Umbilical cord (tissue), 2 donors: ENCODE data around the gene BMPR1B. TPM values are rescaled to one million over a fixed set of nuclear protein-coding genes. Genes with fewer than 3 reads are reported as not detected.
"Not testable (repeated sequence)": the region's sequence is repeated elsewhere in the genome, so short reads cannot be mapped to it uniquely, and the experiment has no call there.

Experiments
- DNase-seq: peaks from one replicate; pipeline ENCODE4 v3.0.0-alpha.2; 2015; ENCODE audit warnings: low spot score
- total RNA-seq: library from RNA; depleted of rRNA; stranded (reverse); fragments of >200 nt; gene quantifications from one replicate; pipeline ENCODE4 v1.2.3, GENCODE V29; 2014; ENCODE audit warnings: low replicate concordance; ENCODE audit not compliant: insufficient read depth

Gene BMPR1B
- total RNA-seq, 1 donor from 2014 or later: 4.3 TPM

GRCh38 chr4:95027905-95028618 is 270.3 kb downstream of the BMPR1B start:
- DNase-seq: no peak

DNA sequence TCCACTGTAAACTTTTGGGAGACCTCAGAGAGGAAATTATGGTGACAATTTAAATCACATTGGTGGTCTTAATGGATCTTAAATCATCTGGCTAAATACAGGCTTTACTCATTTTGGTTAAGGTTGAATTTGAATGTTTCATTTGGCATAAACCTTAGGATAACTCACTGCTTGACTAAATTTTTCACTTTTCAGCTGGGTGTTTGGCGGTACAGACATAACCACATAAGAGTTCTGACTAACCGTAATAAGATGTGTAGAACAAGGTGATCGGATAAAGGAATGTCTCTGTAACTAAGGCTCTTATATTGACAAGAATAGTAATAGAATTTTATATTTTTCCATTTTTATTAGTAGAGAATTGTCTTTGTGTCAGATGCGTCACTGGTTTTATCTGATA is 281.0 kb downstream of the BMPR1B start:
- DNase-seq: no peak

DNA sequence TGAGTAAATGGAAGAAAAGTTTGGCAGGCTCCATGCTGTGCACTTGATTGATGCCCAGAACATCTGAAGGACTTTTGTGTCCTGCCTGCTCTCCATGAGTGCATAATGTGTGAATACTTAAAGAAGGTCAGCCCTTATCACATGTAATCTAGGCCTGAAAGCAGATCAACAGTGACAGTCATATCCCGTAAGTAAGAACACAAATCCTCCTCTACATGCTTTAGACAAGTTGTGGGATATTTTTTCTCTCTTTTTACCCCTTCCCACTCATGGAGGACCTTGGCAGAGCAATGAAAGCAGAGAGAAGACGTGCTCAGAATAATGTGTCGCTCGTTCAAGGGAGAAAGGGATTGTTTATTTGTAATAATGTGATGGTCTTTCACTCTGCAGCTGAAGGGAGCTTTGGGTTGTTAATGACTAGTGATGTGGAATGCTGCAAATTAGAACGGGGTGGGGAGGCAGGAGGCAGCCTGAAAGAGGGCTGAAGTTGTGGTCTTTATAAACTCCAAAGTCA is 286.6 kb downstream of the BMPR1B start:
- DNase-seq: no peak

- DNase-seq: peak; percentile 37
These were observed 287.7 kb downstream of the BMPR1B start for GRCh38 chr4:95045429-95045828.

DNA sequence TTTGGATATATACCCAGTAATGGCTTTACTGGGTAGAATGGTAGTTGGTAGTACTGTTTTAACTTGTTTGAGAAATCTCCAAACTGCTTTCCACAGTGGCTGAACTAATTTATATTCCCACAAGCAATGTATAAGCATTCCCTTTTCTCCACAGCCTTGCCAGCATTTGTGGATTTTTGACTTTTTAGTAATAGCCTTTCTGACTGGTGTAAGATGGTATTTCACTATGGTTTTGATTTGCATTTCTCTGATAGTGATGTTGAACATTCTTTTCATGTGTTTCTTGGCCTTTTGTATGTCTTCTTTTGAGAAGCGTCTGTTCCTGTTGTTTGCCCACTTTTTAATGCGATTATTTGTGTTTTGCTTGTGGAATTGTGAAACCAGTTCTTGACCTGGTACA is 290.5 kb downstream of the BMPR1B start:
- DNase-seq: no peak

DNA sequence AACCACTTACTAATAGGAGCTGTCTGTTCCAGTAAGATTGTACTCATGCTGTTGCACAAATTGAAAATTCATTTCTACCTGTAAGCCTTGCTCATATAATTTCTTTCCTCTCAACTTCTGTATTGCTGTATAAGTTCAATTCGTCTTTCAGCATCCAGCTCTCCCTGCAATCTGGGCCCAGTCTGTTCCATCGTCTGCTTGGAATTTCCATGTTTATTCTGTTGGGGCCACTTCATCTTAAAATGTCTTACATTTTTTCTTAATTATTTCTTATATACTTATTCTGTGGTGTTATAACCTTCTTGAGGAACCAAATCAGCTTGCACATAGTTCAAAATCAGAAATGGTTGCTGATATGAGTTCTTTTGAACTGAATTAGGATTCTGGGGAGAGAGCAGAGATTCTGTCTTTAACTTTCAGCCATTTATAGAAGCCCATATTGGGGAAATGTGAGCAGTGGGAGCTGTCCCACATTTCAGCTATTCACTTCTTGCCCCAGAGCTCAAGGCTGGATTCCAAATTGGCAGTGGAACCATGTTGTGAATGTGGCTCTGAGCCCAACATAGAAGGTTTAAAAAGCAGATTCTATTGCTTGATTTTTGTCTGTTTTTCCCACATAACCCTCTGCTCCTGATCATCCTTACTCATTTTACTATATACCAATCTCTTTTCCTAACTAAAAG is 291.9 kb downstream of the BMPR1B start:
- no peak for DNase-seq

DNA sequence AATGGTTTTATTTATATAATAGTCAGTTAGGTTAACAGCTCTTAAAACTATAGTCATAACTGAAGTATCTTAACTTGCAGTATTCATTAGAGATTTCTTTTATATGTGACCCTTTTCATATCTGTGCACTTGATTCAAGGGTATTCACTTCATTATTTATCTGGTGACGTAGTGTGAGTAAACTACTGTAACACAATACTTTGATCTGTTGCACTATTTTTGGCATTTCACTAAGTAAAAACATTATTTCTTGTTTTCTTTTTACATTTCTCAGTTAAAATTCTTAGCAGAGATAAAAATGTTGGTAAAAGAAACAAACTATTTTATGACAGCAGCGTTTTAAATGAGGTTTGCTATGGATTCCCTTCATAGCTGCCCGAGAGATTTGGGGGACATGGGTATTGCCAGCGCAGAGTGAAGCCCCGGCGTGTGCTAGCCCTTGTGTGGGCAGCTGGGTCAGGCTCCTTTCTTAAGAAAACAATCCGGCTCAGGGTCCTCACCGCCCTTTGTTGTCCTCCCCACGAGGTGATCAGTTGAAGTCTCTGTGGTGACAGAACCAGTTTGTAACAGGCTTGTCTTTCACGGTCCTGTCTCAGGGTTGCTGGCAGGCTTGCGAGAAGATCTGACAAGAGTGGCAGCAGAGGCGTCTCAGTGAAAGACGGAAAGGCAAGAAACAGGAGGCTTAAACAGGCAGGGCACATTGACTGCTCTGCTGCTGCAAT is 293.4 kb downstream of the BMPR1B start:
- DNase-seq: no peak

GRCh38 chr4:95051702-95052020 is 293.9 kb downstream of the BMPR1B start:
- no peak for DNase-seq

DNA sequence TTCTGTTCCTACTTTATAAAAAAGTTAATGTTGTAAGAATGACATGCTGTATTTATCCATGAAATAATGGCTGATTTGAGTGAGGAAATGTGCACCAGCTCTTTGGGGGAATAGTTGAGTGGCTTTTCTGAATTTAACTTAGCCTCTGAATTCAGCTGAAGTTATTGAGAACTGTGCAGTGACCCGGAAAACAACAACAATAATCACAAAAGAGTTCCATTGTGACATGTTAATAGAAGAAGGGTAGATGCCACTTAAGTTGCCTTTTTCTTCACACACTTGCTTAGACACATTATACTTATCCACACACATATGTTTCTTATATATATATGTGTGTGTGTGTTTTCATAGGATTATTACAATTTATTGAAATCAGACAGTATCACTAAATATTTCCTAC is 301.2 kb downstream of the BMPR1B start:
- DNase-seq: no peak

DNA sequence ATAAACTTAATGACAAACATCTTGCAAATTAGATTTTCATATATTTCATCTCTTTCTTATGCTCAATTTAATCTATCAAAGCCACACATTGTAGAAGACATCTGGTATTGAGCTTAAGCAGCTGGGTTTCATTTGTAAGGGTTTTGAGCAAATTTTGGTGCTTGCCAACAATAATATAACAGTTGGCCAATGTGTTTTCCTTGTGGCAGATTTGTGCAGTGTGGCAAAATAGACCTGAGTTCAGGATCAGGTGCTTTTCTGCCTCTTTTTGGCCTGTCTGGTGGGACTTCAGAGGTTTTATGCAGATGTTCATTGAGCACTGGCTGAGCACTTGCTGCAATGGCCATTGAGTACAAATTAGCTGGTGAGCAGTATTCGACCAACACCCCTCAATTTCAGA is 301.9 kb downstream of the BMPR1B start:
- no peak for DNase-seq

GRCh38 chr4:95061220-95061619 is 303.5 kb downstream of the BMPR1B start:
- DNase-seq: peak; percentile 22

GRCh38 chr4:95061801-95062200 is 304.0 kb downstream of the BMPR1B start:
- not testable (repeated sequence) for DNase-seq

- no peak for DNase-seq
These were observed 308.3 kb downstream of the BMPR1B start for GRCh38 chr4:95066050-95066449.

DNA sequence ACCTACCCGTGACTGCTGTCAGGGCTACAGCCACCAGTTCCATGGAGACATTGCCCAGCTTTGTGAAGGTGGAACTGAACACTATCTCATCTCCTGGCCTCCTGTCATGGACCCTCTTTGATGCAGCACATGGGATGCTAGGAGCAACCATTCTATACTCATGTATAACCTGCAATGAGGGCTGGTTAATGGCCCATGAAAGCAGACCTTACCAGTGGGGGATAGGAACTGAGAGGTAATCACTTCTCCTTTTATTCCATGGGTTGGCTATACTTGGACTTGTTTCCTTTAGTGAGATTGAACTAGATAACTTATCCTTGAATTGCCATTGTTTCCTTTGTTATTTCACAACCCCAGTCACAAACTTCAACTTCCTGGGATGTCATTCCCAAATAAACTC is 310.6 kb downstream of the BMPR1B start:
- DNase-seq: no peak

DNA sequence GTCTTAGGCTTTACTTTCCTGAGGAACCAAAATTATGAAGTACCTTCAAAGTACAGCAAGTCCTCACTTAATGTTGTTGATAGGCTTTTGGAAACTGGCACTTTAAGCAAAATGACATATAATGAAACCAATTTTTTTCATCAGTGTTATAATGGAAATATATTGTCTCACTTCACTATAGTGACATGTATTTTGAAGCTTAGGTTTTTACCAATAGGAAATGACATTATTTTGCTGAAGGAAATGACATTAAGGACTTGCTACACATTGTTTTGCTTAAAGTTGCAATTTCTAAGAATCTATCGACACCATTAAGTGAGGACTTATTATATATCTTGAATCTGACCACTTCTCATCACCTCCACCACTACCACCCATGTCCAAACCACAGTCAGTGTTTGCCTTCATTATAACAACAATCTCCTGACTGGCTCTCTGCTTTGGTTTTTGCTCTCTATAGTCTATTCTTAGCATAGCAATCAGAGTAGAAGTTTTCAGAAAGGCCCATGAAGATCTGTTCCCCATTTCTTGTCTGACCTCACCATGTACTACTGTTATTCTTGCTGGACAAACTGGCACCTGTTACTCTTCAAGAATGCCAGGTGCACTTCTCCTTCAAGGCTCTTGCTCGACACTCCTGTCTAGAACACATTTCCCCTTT is 311.2 kb downstream of the BMPR1B start:
- no peak for DNase-seq

- DNase-seq: no peak
These were observed 314.1 kb downstream of the BMPR1B start for GRCh38 chr4:95071851-95072250.

DNA sequence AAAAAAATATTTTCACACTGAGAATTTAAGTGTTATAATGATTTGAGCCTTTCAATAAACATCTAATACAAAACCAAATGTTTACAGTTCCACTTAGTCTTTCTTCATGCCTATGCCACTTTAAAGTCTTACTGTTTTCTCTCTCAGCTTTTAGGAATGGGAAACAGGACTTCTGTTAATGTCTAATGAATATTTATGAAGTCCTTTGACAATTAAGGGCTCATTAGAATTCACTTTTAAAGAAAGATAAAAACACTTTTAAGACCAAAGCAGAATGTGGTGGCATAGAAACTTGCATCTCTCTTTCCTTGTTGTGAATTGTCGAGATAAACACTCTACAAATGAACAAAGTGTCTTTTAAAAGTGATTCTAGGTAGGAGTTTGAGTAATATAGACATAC is 315.9 kb downstream of the BMPR1B start:
- DNase-seq: no peak

DNA sequence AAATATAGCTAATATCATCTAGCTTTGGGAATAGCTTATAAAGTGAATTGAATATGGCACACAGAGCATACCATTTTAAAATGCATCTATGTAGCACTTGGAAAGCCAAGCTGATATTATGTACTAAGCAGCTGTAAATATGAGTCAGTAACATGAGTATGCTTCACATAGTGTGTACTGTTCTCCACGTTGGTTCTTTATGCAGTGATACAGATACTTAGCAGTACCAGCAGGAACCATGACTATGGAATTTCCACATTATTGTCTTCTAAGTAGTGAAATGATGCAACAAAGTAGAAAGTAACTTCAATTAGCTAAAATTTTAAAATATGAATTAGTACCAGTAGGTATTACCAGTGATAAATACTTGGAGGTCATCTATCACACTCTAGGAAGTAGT is 320.1 kb downstream of the BMPR1B start:
- DNase-seq: no peak

- DNase-seq: no peak
These were observed 323.2 kb downstream of the BMPR1B start for GRCh38 chr4:95080969-95081368.

GRCh38 chr4:95084584-95084983 is 326.8 kb downstream of the BMPR1B start:
- no peak for DNase-seq

- DNase-seq: no peak
These were observed 327.5 kb downstream of the BMPR1B start for GRCh38 chr4:95085124-95085833.

GRCh38 chr4:95086551-95086950 is 328.8 kb downstream of the BMPR1B start:
- DNase-seq: no peak
